Upper lobe of left lung (tissue), 4 donors: Measurements from ENCODE around the gene PARN.

Experiments used
- CTCF ChIP-seq, 6 experiments: fragments of 450-650 bp in 4 of 6; fragments of 200-600 bp in 2 of 6; sonication (generic) in 2 of 6; IDR thresholded peaks; one replicate each; pipeline ENCODE4 v1.5.1; 2016 to 2019; ENCODE audit warnings: antibody characterized with exemption in 6 of 6
- EP300 ChIP-seq, 4 donors: sonication (generic); formaldehyde crosslinking; IDR thresholded peaks; one replicate each; pipeline ENCODE4 v1.5.1; 2017; ENCODE audit warnings: antibody characterized with exemption in 4 of 4, control low read depth in 2 of 4
- POLR2A ChIP-seq, 4 donors: fragments of 450-650 bp; IDR thresholded peaks; one replicate each; pipeline ENCODE4 v1.5.1; 2016 to 2017; ENCODE audit warnings: antibody characterized with exemption in 4 of 4, mild to moderate bottlenecking in 2 of 4
- POLR2AphosphoS5 ChIP-seq, 2 donors: sonication (generic); formaldehyde crosslinking; IDR thresholded peaks; one replicate each; pipeline ENCODE4 v1.5.1; 2017; ENCODE audit warnings: antibody characterized with exemption in 2 of 2

DNA sequence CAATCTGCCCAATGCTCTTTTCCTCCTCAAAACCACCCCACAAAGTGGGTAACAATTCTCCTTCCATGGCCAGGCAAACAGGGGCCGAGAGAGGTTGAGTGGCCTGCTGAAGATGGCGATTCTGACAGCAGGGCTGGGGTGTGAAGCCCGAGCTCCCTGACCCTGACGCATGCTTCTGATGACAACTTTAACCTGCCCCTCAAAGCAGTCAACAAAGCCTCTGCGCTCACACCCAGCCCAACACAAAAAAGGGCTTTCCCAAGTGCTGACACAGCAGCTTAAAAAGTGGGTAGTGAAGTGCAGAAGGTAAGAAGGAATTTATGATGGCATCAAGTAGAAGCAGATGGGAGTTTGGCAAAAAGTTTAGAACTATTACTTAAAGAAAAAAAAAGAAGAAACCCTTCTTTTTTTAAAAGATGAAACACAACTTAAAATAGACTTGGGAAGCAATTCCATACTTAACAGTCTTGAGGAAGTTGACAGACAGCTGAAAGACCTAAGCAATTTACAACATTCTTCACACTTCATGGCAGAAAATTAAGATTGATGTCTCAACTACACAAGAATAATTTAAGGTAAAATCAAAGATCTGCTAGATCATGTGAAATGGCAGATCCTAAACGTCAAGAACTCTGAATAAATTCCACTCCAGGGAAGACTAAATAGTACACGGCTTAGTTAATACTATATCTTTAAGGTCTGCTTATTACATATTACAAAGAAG is 133.9 kb downstream of the PARN start:
- TF ChIP-seq CTCF (IDR thresholded peaks at IDR 0.05), result no peak
- TF ChIP-seq POLR2A (IDR thresholded peaks at IDR 0.05), result no peak
- no peak for TF ChIP-seq POLR2AphosphoS5 (IDR thresholded peaks at IDR 0.05)
- TF ChIP-seq EP300 (IDR thresholded peaks at IDR 0.05), result no peak
